ENCODE measurements around the gene ZBTB40.

ZBTB40 gene

DNA sequence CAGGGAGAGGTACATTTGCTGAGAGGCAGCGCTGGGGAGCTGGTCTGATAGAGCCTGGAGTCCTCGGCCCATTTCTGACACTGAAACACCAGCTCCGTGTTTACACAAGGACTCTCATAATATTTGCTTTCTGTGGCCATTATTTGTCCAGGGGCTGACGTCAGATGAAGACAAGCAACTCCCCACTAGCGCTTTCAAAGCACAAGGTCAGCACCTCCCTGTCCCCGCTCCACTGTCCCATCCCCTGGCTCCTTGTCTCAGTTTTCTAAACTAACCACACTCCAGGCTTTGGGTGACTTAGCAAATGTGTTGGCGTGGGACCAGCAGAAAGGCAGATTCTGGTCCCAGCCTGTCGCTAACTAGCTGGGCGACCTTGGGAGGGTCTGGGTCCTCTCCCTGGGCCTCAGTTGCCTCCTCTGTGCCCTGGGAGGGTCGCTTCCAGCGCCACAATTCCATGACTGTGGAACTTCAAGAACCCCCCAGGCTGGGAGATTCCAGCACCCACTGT is 37.4 kb upstream of the ZBTB40 start:
- Histone ChIP-seq H3K36me3 (ENCODE audit: control insufficient read depth, insufficient read depth, low read length, severe bottlenecking) (no peaks in the 10 kb centered on the region), H3K9me3 (ENCODE audit: control insufficient read depth, low read length) (no peaks in the 10 kb centered on the region), H3K27me3 (replicated peaks; ENCODE audit: control insufficient read depth, insufficient read depth, low read length) (peaks cover 6% of the 10 kb centered on the region), H3K4me1 (ENCODE audit: control insufficient read depth, insufficient read depth, low read length) (peaks cover 29% of the 10 kb centered on the region), H3K9ac (ENCODE audit: low read length) (no peak overlapping the region), H3K4me3 (ENCODE audit: low read length) (no peak overlapping the region)
- DNase-seq (ENCODE audit: low read depth): no peak

DNA sequence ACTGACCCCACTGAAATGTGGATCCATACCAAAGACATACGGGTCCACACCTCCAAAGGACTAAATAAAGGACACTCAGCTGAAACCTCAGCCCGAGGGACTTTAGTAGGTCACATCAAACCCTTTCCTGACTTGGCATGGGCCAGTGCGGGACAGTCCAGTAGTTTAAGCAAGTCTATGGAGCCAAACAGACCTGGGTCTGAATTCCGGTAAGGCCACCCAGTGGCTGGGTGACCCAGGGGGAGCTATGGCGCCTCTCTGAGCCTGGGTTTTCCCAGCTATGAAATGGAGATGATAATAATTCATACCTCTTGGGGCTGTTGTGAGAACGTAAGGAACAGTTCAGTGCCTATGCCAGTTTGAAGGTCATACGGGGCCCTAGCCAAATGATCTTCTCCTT is 36.2 kb upstream of the ZBTB40 start:
- DNase-seq (ENCODE audit: low read depth): no peak
- Histone ChIP-seq H3K9me3 (ENCODE audit: control insufficient read depth, low read length) (no peaks in the 10 kb centered on the region), H3K4me1 (ENCODE audit: control insufficient read depth, insufficient read depth, low read length) (peaks cover 29% of the 10 kb centered on the region), H3K27me3 (replicated peaks; ENCODE audit: control insufficient read depth, insufficient read depth, low read length) (peaks cover 13% of the 10 kb centered on the region), H3K36me3 (ENCODE audit: control insufficient read depth, insufficient read depth, low read length, severe bottlenecking) (no peaks in the 10 kb centered on the region), H3K4me3 (ENCODE audit: low read length) (no peak overlapping the region), H3K9ac (ENCODE audit: low read length) (no peak overlapping the region)

DNA sequence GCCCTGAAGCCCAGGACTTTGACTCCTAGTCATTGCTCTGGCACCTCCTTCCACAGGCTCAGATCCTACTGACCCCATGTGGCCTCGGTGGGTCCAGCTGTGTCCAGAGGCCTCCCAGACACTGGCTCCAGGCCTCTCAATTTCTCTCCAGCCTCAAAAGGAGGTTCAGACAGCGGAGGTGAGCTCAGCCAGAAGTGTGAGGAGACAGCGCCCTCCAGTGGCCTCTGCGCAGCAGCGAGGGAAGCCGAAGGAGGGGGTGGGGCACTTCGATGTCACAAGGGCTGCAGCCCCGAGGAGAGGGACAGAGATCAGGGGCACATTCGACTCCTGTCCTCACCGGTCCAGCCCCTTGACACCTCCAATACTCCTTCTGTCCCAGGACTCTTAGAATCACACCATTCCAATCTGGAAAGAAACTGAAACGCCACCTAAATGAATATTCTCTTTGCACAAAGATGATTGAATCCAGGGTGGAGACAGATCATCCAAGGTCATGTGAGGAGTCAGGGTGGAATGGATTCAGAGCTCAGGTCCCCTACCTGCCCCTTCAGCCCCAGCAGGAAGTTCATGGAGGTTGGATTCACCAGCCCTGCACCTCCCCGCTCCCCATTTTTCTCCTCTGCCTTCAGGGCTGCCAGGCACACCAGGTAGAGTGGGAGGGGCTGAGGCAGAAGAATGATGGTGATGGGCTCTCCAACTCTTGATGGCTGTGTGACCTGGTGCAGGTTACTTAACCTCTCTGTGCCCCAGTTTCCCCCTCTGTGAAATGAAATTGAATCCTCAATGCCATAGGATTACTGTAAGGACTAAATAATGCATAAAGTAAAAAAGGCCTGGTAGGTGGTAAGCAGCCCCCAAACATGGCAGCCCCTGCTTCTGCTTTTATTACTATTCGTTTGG is 34.8 kb upstream of the ZBTB40 start:
- Histone ChIP-seq H3K36me3 (ENCODE audit: control insufficient read depth, insufficient read depth, low read length, severe bottlenecking) (no peaks in the 10 kb centered on the region), H3K4me1 (ENCODE audit: control insufficient read depth, insufficient read depth, low read length) (peaks cover 29% of the 10 kb centered on the region), H3K9me3 (ENCODE audit: control insufficient read depth, low read length) (no peaks in the 10 kb centered on the region), H3K9ac (ENCODE audit: low read length) (no peak overlapping the region), H3K4me3 (ENCODE audit: low read length) (no peak overlapping the region), H3K27me3 (replicated peaks; ENCODE audit: control insufficient read depth, insufficient read depth, low read length) (peaks cover 18% of the 10 kb centered on the region)
- peak; percentile 85 for DNase-seq (ENCODE audit: low read depth)

- no peak for DNase-seq (ENCODE audit: low read depth)
- Histone ChIP-seq H3K27me3 (replicated peaks; ENCODE audit: control insufficient read depth, insufficient read depth, low read length) (peaks cover 21% of the 10 kb centered on the region), H3K9ac (ENCODE audit: low read length) (no peak overlapping the region), H3K36me3 (ENCODE audit: control insufficient read depth, insufficient read depth, low read length, severe bottlenecking) (no peaks in the 10 kb centered on the region), H3K4me1 (ENCODE audit: control insufficient read depth, insufficient read depth, low read length) (peaks cover 29% of the 10 kb centered on the region), H3K9me3 (ENCODE audit: control insufficient read depth, low read length) (no peaks in the 10 kb centered on the region), H3K4me3 (ENCODE audit: low read length) (no peak overlapping the region)
Observed at GRCh38 chr1:22417466-22417865, 34.2 kb upstream of the ZBTB40 start.

DNA sequence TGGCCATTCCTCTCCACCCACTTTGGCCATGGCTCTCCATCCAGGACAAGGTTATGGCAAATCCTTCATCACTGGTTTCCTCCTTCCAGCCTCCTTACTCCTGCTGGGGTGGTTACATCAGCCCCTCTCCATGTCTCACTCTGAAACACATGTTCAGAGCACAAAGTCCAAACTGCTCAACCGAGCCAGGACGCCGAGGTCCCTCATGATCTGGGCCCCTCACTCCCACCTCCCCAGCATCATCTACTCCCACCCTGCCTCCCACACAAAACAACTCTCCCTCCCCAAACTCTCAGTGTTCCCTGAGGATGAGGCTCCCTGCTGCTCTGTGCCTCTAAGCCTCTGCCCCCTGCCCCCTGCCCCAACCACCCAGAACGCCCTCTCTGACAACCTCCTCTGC is 33.3 kb upstream of the ZBTB40 start:
- Histone ChIP-seq H3K9ac (ENCODE audit: low read length) (no peak overlapping the region), H3K27me3 (replicated peaks; ENCODE audit: control insufficient read depth, insufficient read depth, low read length) (peaks cover 23% of the 10 kb centered on the region), H3K4me3 (ENCODE audit: low read length) (no peak overlapping the region), H3K4me1 (ENCODE audit: control insufficient read depth, insufficient read depth, low read length) (peaks cover 21% of the 10 kb centered on the region), H3K9me3 (ENCODE audit: control insufficient read depth, low read length) (no peaks in the 10 kb centered on the region), H3K36me3 (ENCODE audit: control insufficient read depth, insufficient read depth, low read length, severe bottlenecking) (no peaks in the 10 kb centered on the region)
- no peak for DNase-seq (ENCODE audit: low read depth)

- Histone ChIP-seq H3K36me3 (ENCODE audit: control insufficient read depth, insufficient read depth, low read length, severe bottlenecking) (no peaks in the 10 kb centered on the region), H3K4me3 (ENCODE audit: low read length) (no peak overlapping the region), H3K27me3 (replicated peaks; ENCODE audit: control insufficient read depth, insufficient read depth, low read length) (peaks cover 29% of the 10 kb centered on the region), H3K9ac (ENCODE audit: low read length) (no peak overlapping the region), H3K9me3 (ENCODE audit: control insufficient read depth, low read length) (no peaks in the 10 kb centered on the region), H3K4me1 (ENCODE audit: control insufficient read depth, insufficient read depth, low read length) (peaks cover 14% of the 10 kb centered on the region)
- DNase-seq (ENCODE audit: low read depth): peak; percentile 42
Observed at GRCh38 chr1:22418933-22419382, 32.7 kb upstream of the ZBTB40 start.

DNA sequence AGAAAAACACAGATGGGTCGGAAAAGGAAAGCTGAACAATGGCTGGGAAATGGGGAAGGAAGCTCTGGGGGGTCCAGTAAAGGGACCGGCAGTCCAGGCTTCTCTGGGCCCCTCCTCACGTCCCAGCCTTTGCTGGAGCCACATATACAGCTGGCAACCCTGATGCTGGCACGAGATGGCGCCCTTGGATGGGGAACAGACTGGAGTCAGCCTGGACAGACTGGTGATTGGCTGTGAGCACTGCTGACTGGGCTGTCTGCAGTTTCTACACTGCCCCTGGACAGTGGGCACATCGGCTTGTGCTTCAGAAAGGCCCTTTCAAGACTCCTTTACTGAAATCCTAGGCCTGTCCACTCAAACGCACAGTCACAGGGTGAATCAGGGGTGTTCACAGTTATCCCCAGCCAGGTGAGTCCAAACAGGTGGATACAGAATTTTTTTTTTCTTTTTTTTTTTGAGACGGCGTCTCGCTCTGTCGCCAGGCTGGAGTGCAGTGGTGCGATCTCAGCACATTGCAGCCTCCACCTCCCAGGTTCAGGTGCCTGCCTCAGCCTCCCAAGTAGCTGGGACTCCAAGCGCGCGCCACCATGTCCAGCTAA is 31.1 kb upstream of the ZBTB40 start:
- H3K4me3 ChIP-seq (ENCODE audit: low read length): no peak overlapping the region
- no peaks in the 10 kb centered on the region for H3K9me3 ChIP-seq (ENCODE audit: control insufficient read depth, low read length)
- DNase-seq (ENCODE audit: low read depth): peak; percentile 91
- H3K4me1 ChIP-seq (ENCODE audit: control insufficient read depth, insufficient read depth, low read length): peaks cover 8% of the 10 kb centered on the region
- no peak overlapping the region for H3K9ac ChIP-seq (ENCODE audit: low read length)
- no peaks in the 10 kb centered on the region for H3K36me3 ChIP-seq (ENCODE audit: control insufficient read depth, insufficient read depth, low read length, severe bottlenecking)
- peaks cover 36% of the 10 kb centered on the region for H3K27me3 ChIP-seq (replicated peaks; ENCODE audit: control insufficient read depth, insufficient read depth, low read length)

DNA sequence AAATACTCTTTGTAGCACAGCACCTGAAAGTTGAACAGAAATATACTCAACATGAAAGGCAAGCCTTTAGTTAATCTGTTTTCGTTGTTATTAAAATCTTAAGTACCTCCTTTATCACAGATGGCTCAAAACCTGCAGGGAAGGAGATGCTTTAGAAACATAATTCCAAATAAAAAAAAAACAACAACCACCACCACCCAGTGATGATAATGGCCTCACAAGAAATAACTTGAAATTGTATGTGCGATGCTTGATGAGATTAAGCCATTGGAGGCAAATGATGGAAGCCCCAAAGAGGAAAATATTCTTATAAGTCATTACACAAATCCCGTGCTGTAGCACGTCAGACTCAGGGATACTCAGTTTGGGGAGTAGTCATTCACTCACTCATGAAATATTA is 24.9 kb upstream of the ZBTB40 start:
- H3K9ac ChIP-seq (ENCODE audit: low read length): no peak overlapping the region
- no peaks in the 10 kb centered on the region for H3K4me1 ChIP-seq (ENCODE audit: control insufficient read depth, insufficient read depth, low read length)
- H3K9me3 ChIP-seq (ENCODE audit: control insufficient read depth, low read length): no peaks in the 10 kb centered on the region
- peaks cover 17% of the 10 kb centered on the region for H3K27me3 ChIP-seq (replicated peaks; ENCODE audit: control insufficient read depth, insufficient read depth, low read length)
- H3K4me3 ChIP-seq (ENCODE audit: low read length): no peak overlapping the region
- no peaks in the 10 kb centered on the region for H3K36me3 ChIP-seq (ENCODE audit: control insufficient read depth, insufficient read depth, low read length, severe bottlenecking)
- DNase-seq (ENCODE audit: low read depth): no peak

- no peaks in the 10 kb centered on the region for H3K9me3 ChIP-seq (ENCODE audit: control insufficient read depth, low read length)
- peak overlapping the region; percentile 78 for H3K4me3 ChIP-seq (ENCODE audit: low read length)
- H3K9ac ChIP-seq (ENCODE audit: low read length): no peak overlapping the region
- peak; percentile 34 for DNase-seq (ENCODE audit: low read depth)
- no peaks in the 10 kb centered on the region for H3K4me1 ChIP-seq (ENCODE audit: control insufficient read depth, insufficient read depth, low read length)
- no peaks in the 10 kb centered on the region for H3K36me3 ChIP-seq (ENCODE audit: control insufficient read depth, insufficient read depth, low read length, severe bottlenecking)
- H3K27me3 ChIP-seq (replicated peaks; ENCODE audit: control insufficient read depth, insufficient read depth, low read length): peaks cover 9% of the 10 kb centered on the region
Observed at GRCh38 chr1:22428672-22429071, 23.0 kb upstream of the ZBTB40 start.

- Histone ChIP-seq H3K27me3 (replicated peaks; ENCODE audit: control insufficient read depth, insufficient read depth, low read length) (no peaks in the 10 kb centered on the region), H3K4me1 (ENCODE audit: control insufficient read depth, insufficient read depth, low read length) (no peaks in the 10 kb centered on the region), H3K9me3 (ENCODE audit: control insufficient read depth, low read length) (no peaks in the 10 kb centered on the region), H3K4me3 (ENCODE audit: low read length) (no peak overlapping the region), H3K36me3 (ENCODE audit: control insufficient read depth, insufficient read depth, low read length, severe bottlenecking) (no peaks in the 10 kb centered on the region), H3K9ac (ENCODE audit: low read length) (no peak overlapping the region)
- DNase-seq (ENCODE audit: low read depth): no peak
Observed at GRCh38 chr1:22431965-22432364, 19.7 kb upstream of the ZBTB40 start.

GRCh38 chr1:22434717-22435116 is 16.9 kb upstream of the ZBTB40 start:
- H3K4me3 ChIP-seq (ENCODE audit: low read length): no peak overlapping the region
- no peaks in the 10 kb centered on the region for H3K27me3 ChIP-seq (replicated peaks; ENCODE audit: control insufficient read depth, insufficient read depth, low read length)
- no peaks in the 10 kb centered on the region for H3K36me3 ChIP-seq (ENCODE audit: control insufficient read depth, insufficient read depth, low read length, severe bottlenecking)
- no peak overlapping the region for H3K9ac ChIP-seq (ENCODE audit: low read length)
- H3K9me3 ChIP-seq (ENCODE audit: control insufficient read depth, low read length): peaks cover 10% of the 10 kb centered on the region
- no peak for DNase-seq (ENCODE audit: low read depth)
- no peaks in the 10 kb centered on the region for H3K4me1 ChIP-seq (ENCODE audit: control insufficient read depth, insufficient read depth, low read length)
